Measurements from ENCODE around the gene RPTOR. TPM values are rescaled to one million over a fixed set of nuclear protein-coding genes. Genes with fewer than 3 reads are reported as not detected.
"Not testable (repeated sequence)": the region's sequence is repeated elsewhere in the genome, so short reads cannot be mapped to it uniquely, and the experiment has no call there.

Gene RPTOR
- total RNA-seq, 1 donor from 2014 or later = 21.8 TPM

GRCh38 chr17:80724775-80725266, 180.2 kb downstream of the RPTOR start:
- peak; percentile 13 for DNase-seq

- peak; percentile 44 for DNase-seq
Measured at GRCh38 chr17:80725517-80725916, 180.9 kb downstream of the RPTOR start.

- DNase-seq = no peak
Measured at GRCh38 chr17:80726558-80727408, 182.1 kb downstream of the RPTOR start.

- no peak for DNase-seq
Measured at GRCh38 chr17:80727409-80727755, 182.7 kb downstream of the RPTOR start.

GRCh38 chr17:80729016-80729415, 184.4 kb downstream of the RPTOR start:
- DNase-seq = no peak

GRCh38 chr17:80729761-80730160, 185.1 kb downstream of the RPTOR start:
- no peak for DNase-seq

GRCh38 chr17:80730739-80731138, 186.1 kb downstream of the RPTOR start:
- DNase-seq = no peak

GRCh38 chr17:80731323-80731722, 186.7 kb downstream of the RPTOR start:
- DNase-seq = no peak

GRCh38 chr17:80732268-80732667, 187.6 kb downstream of the RPTOR start:
- no peak for DNase-seq

- DNase-seq = no peak
Measured at GRCh38 chr17:80737106-80738019, 192.7 kb downstream of the RPTOR start.

- no peak for DNase-seq
Measured at GRCh38 chr17:80738020-80738808, 193.6 kb downstream of the RPTOR start.

- DNase-seq = no peak
Measured at GRCh38 chr17:80738987-80739730, 194.5 kb downstream of the RPTOR start.

GRCh38 chr17:80740141-80740540, 195.5 kb downstream of the RPTOR start:
- no peak for DNase-seq

- DNase-seq = no peak
Measured at GRCh38 chr17:80742091-80742490, 197.5 kb downstream of the RPTOR start.

- no peak for DNase-seq
Measured at GRCh38 chr17:80742581-80743180, 198.0 kb downstream of the RPTOR start.

GRCh38 chr17:80743181-80743771, 198.6 kb downstream of the RPTOR start:
- no peak for DNase-seq

- not testable (repeated sequence) for DNase-seq
Measured at GRCh38 chr17:80743973-80744372, 199.3 kb downstream of the RPTOR start.

GRCh38 chr17:80744725-80745124, 200.1 kb downstream of the RPTOR start:
- not testable (repeated sequence) for DNase-seq

GRCh38 chr17:80745183-80745582, 200.5 kb downstream of the RPTOR start:
- no peak for DNase-seq

GRCh38 chr17:80746262-80746935, 201.8 kb downstream of the RPTOR start:
- DNase-seq = no peak

Data from dermis blood vessel endothelial cell (primary cell).